Loucy (cell line): ENCODE data around the gene PDE2A.

ENCODE experiments used
- H2AFZ ChIP-seq: fragments of 200-600 bp; sonication (generic); 2 replicates; pipeline ENCODE4 v1.6.0; 2016; ENCODE audit warnings: antibody characterized with exemption, mild to moderate bottlenecking, low read length, moderate library complexity
- H3F3A ChIP-seq: fragments of 200-600 bp; 2 replicates; pipeline ENCODE4 v1.6.0; 2016; ENCODE audit warnings: antibody characterized with exemption, low read depth, mild to moderate bottlenecking
- H3K27me3 ChIP-seq: fragments of 200-600 bp; sonication (generic); 2 replicates; pipeline ENCODE4 v1.6.1; 2014; ENCODE audit warnings: low read length, mild to moderate bottlenecking; ENCODE audit not compliant: insufficient read depth, poor library complexity, severe bottlenecking
- H3K36me3 ChIP-seq: fragments of 200-600 bp; sonication (generic); 2 replicates; pipeline ENCODE4 v1.6.1; 2016; ENCODE audit warnings: low read length; ENCODE audit not compliant: insufficient read depth
- H3K4me1 ChIP-seq: fragments of 200-600 bp; sonication (generic); 2 replicates; pipeline ENCODE4 v1.5.1; 2014; ENCODE audit warnings: low read length, mild to moderate bottlenecking; ENCODE audit not compliant: insufficient read depth, poor library complexity, severe bottlenecking
- H3K4me2 ChIP-seq: fragments of 200-600 bp; sonication (generic); 2 replicates; pipeline ENCODE4 v1.6.0; 2014; ENCODE audit warnings: antibody characterized with exemption, low read length, low read depth, mild to moderate bottlenecking; ENCODE audit not compliant: poor library complexity, severe bottlenecking
- H3K4me3 ChIP-seq: fragments of 200-600 bp; sonication (generic); 2 replicates; pipeline ENCODE4 v1.5.1; 2014; ENCODE audit warnings: low read length, mild to moderate bottlenecking, mixed read lengths; ENCODE audit not compliant: poor library complexity, severe bottlenecking
- H3K79me2 ChIP-seq: fragments of 200-600 bp; sonication (generic); 2 replicates; pipeline ENCODE4 v1.6.1; 2014; ENCODE audit warnings: low read length; ENCODE audit not compliant: insufficient read depth
- H3K9ac ChIP-seq: fragments of 200-600 bp; sonication (generic); 2 replicates; pipeline ENCODE4 v1.6.0; 2014; ENCODE audit warnings: mild to moderate bottlenecking, low read depth, low read length, moderate library complexity; ENCODE audit not compliant: poor library complexity, severe bottlenecking
- H3K9me2 ChIP-seq: fragments of 200-600 bp; sonication (generic); replicated peaks from 2 replicates; pipeline ENCODE4 v1.6.1; 2016; ENCODE audit warnings: low read depth, low read length, mixed read lengths
- H3K9me3 ChIP-seq: fragments of 200-600 bp; sonication (generic); 2 replicates; pipeline ENCODE4 v1.6.1; 2014; ENCODE audit warnings: mild to moderate bottlenecking, antibody characterized with exemption, low read length, low read depth; ENCODE audit not compliant: insufficient read depth
- H4K20me1 ChIP-seq: fragments of 200-600 bp; sonication (generic); 2 replicates; pipeline ENCODE4 v1.6.0; 2014; ENCODE audit warnings: antibody characterized with exemption, low read length, mild to moderate bottlenecking; ENCODE audit not compliant: insufficient read depth, poor library complexity, severe bottlenecking
- CTCF ChIP-seq: fragments of 200-600 bp; sonication (generic); conservative IDR thresholded peaks from 2 replicates; pipeline ENCODE4 v1.5.1; 2014; ENCODE audit warnings: mild to moderate bottlenecking, antibody characterized with exemption, low read length
- EZH2phosphoT487 ChIP-seq: fragments of 200-600 bp; IDR thresholded peaks from 2 replicates; pipeline ENCODE4 v1.6.1; 2018; ENCODE audit warnings: antibody characterized with exemption, mild to moderate bottlenecking, moderate library complexity, borderline replicate concordance

PDE2A gene

GRCh38 chr11:72705442-72706365, 31.5 kb upstream of the PDE2A start:
- Histone ChIP-seq H3K4me3 (no peak overlapping the region), H3F3A (no peaks in the 10 kb centered on the region), H3K36me3 (peaks cover 83% of the 10 kb centered on the region; the same call in 1 of the 2 replicates), H3K4me2 (no peak overlapping the region), H4K20me1 (no peaks in the 10 kb centered on the region), H3K27me3 (no peaks in the 10 kb centered on the region), H3K4me1 (no peaks in the 10 kb centered on the region), H3K9me2 (no peaks in the 10 kb centered on the region), H3K9ac (no peak overlapping the region), H3K9me3 (no peaks in the 10 kb centered on the region), H3K79me2 (no peaks in the 10 kb centered on the region), H2AFZ (no peak overlapping the region)
- TF ChIP-seq EZH2phosphoT487 (no peak), CTCF (no peak)

DNA sequence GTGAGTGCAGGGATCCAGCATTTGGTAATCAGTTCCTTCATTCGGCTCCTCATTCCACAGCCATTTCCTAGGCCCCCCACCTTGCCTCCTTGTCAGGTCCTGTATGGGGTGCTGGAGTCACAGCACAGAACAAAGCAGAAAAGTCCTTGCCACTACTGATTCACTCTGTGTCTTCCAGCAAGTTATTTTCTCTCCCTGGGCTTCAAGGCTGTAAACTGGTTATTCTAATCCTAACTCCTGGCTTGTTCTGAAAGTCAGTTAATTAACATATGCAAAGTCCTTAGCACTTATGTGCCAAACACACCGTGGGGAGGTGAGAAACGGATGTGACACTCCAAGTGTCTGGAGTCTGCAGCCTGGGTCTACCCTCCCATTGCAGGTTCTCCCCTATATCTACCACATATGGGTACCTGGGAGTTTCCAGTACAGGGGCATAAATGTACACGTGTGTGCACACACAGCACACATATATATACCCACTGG, 30.6 kb upstream of the PDE2A start:
- no peaks in the 10 kb centered on the region for H3K4me1 ChIP-seq
- no peak overlapping the region for H3K9ac ChIP-seq

DNA sequence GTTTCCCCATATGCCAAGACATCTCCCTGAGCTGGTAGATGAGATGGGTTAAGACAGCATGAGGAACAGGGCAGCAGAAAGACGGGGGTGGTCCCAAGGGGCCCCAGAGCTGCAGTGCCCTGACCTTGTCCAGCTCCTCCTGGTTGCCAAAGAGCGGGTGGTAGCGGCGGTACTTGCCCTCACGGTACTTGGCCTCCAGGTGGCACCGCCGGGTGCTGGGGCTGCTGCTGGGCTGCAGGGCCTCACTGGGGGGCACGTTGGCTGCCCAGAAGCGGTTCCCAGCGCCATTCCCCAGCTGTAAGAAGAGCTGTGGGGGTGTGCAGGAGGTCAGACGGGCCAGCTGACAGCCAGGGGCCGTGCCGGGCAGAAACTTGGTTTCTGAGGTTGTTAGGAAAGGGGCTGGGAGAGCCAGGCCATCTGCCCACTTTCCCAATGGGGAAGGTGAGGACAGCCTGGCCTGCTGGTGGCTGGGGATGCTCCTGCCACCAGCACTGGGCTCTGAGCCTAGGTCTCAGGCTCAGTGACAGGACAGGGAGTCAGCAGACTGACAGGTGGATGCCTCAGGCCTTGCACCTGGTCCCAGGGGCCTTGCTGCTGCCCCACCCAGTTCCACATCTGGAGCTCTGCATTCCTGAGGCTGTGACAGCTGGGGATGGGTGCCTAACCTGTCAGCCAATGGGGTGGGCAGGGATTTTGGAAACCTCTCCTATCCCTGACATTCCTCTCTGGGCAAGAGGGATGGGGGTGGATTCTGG, 30.0 kb upstream of the PDE2A start:
- TF ChIP-seq EZH2phosphoT487 (no peak), CTCF (no peak)
- no peaks in the 10 kb centered on the region for H3K9me3 ChIP-seq
- H4K20me1 ChIP-seq = no peaks in the 10 kb centered on the region
- H3K36me3 ChIP-seq = peaks cover 82% of the 10 kb centered on the region; the same call in 1 of the 2 replicates
- H3K4me1 ChIP-seq = no peaks in the 10 kb centered on the region
- no peak overlapping the region for H3K4me3 ChIP-seq
- H3K9me2 ChIP-seq = no peaks in the 10 kb centered on the region
- no peak overlapping the region for H2AFZ ChIP-seq
- no peak overlapping the region for H3K4me2 ChIP-seq
- no peaks in the 10 kb centered on the region for H3K79me2 ChIP-seq
- H3F3A ChIP-seq = no peaks in the 10 kb centered on the region
- no peak overlapping the region for H3K9ac ChIP-seq
- H3K27me3 ChIP-seq = no peaks in the 10 kb centered on the region

More for the DNA sequence above, 30.6 kb upstream of the PDE2A start:
- no peaks in the 10 kb centered on the region for H3K79me2 ChIP-seq
- no peaks in the 10 kb centered on the region for H4K20me1 ChIP-seq
- no peaks in the 10 kb centered on the region for H3F3A ChIP-seq
- H3K9me3 ChIP-seq = no peaks in the 10 kb centered on the region
- H3K27me3 ChIP-seq = no peaks in the 10 kb centered on the region
- H2AFZ ChIP-seq = no peak overlapping the region
- H3K9me2 ChIP-seq = no peaks in the 10 kb centered on the region
- TF ChIP-seq EZH2phosphoT487 = no peak
- TF ChIP-seq CTCF = no peak
- H3K4me3 ChIP-seq = no peak overlapping the region
- no peak overlapping the region for H3K4me2 ChIP-seq
- peaks cover 83% of the 10 kb centered on the region; the same call in 1 of the 2 replicates for H3K36me3 ChIP-seq
